Fibroblast of gingiva (primary cell): ENCODE results near the gene EIF3A.
"Not testable (repeated sequence)": the region's sequence is repeated elsewhere in the genome, so short reads cannot be mapped to it uniquely, and the experiment has no call there.

Experiments
- DNase-seq: peaks from one replicate; pipeline ENCODE4 v3.0.0-alpha.2; 2011; ENCODE audit warnings: low read depth

Gene EIF3A

GRCh38 chr10:119101366-119102098, 20.9 kb upstream of the EIF3A start:
- DNase-seq, result no peak

DNA sequence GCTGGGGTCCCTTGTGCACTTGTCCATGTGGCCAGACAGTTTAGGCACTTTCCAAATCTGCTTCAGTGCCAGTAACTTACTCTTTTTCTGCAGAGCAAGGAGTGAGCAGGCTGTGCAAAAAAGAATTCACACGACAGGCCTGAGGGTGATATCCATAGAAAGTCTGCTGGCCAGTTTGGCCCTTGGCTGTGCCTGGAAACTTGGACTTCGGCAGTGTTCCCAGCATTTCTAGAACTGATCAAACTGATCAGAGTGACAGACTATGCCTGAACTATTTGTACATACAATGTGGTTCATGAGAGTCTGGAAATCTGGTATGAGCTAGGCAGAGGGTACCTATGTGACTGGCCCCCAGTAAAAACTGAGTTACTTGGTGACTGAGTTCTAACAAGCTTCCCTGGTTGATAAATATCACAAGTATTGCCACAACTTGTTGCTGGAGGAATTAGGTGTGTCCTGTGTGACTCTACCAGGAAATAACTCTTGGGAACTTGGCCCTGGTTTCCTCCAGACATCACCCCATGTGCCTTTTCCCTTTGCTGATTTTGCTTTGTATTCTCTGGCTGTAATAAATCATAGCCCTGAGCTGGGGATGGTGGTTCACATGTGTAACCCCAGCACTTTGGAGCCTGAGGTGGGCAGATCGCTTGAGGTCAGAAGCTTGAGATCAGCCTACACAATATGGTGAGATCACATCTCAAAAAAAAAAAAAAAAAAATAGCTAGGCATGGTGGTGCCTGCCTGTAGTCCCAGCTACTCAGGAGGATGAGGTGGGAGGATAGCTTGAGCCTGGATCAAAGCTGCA, 20.0 kb upstream of the EIF3A start:
- no peak for DNase-seq

DNA sequence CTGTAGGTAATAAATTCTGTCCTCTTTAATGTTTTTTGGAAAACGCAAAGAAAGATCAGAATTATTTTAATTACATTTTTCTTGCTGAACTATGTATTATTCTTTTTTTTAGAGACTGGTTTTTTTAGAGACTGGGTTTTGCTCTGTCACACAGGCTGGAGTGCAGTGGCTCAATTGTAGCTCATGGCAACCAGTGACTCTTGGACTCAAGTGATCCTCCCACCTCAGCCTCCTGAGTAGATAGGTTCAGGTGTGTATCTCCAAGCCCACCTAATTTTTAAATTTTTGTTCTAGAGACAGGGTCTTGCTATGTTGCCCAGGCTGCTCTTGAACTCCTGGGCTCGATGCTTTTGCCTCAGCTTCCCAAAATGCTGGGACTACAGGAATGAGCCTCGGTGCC, 18.0 kb upstream of the EIF3A start:
- no peak for DNase-seq

- not testable (repeated sequence) for DNase-seq
Observed at GRCh38 chr10:119096641-119097415, 16.2 kb upstream of the EIF3A start.

GRCh38 chr10:119095640-119096039, 15.0 kb upstream of the EIF3A start:
- DNase-seq, result no peak

GRCh38 chr10:119090968-119091367, 10.4 kb upstream of the EIF3A start:
- DNase-seq, result no peak

DNA sequence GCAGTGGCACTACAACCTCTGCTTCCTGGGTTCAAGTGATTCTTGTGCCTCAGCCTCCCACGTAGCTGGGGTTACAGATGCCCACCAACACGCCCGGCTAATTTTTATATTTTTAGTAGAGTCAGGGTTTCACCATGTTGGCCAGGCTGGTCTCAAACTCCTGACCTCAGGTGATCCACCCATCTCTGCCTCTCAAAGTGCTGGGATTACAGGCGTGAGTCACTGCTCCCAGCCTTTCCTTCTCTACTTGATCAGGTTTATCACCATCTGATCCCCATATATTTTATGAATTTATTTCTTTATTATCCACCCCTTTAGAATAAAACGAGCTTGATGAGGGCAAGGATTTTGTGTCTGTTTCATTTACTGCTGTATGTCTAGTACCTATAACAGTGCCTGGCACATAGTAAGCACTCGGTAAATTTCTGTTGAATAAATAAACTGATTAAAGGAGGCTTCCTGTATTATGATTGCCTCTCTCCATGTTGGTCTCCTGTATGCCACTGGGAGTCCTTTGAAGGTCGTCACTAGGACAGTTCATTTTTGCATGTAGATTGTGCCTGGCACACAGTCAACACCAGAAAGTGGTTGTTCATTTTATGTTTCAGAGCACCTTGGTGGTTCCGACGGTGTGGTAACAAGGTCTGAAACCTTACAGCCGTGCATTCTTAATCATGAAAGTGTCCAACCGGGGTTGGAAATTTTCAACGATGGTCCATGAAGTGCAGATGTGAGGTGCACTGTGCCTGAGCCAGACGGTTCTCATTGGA, 9.6 kb upstream of the EIF3A start:
- DNase-seq, result no peak

- no peak for DNase-seq
Observed at GRCh38 chr10:119087271-119087882, 6.8 kb upstream of the EIF3A start.

DNA sequence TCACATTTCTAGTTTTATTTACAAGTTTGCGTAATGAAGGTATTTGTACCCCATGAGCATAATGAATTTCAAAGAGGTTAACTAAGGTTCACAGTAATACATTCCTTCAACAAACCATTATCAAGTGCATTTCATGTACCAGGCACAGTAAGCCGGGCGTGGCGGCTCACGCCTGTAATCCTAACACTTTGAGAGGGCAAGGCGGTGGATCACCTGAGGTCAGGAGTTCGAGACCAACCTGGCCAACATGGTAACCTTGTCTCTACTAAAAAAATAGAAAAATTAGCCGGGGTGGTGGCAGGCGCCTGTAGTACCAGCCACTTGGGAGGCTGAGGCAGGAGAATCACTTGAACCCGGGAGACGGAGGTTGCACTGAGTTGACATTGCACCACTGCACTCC, 4.3 kb upstream of the EIF3A start:
- DNase-seq, result no peak

DNA sequence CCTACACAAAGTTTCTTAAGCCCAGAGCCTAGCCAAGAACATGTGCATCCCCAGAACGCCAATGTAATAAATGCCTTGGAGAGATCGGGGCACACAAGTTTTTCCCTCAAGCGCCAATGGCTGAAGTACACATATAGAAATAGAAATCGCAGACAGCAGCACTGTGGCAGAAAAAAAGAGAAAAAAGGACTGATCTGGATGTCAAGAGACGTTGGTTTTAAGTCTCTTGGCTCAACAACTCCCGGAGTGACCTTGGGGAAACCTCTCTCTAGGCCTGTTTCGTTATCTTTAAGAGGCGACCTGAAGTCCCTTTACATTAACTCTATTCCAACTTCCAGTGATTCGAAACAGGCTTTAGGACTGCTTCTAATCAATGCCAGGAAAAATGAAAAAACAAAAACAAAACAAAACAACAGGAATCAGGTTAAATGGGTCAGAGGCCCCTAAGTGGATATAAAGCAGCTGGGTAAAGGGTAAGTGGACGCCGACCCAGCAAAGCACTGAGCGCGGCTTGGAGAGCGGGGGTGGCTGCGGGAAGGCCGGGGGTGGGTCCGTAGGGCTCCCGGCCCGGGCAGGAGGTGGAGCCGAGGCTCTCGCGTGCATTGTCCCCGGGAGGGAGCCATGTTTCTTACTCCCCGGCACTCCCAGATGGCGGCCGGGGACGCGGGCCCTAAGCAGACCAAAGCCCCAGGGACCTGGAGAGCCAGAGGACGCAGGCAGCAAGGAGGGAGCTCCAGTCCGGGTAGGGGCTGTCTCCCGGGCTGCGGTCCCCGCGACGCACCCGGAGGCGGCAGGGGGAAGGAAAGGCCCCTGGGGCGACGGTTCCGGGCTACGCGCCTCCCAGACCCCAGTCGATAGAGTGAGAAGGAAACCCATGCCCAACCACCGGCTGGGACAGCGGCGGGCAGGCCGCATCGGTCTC, 757 bp downstream of the EIF3A start:
- peak; percentile 79 for DNase-seq

GRCh38 chr10:119078422-119079179, 2.0 kb downstream of the EIF3A start:
- DNase-seq, result no peak

DNA sequence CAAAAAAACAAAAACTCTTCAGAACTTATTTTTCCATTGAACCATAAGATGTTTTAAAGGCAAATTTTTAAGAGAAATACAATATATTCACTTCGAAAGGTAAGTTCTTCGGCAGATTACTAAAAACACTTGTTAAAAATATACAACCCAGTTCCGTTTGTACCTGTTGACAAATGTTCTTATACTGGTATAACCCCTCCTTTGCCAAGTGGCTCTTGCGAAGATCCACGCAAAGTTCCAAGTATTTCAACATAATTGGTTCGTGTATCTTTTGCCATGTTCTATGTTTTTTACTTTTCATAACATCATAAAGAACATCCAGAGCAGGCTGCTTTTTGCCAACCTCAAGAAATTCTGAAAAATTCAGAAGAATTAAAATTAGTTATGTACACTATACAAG, 7.0 kb downstream of the EIF3A start:
- DNase-seq, result peak; percentile 14

- DNase-seq, result no peak
Observed at GRCh38 chr10:119070395-119071165, 10.0 kb downstream of the EIF3A start.

GRCh38 chr10:119061926-119062325, 18.7 kb downstream of the EIF3A start:
- DNase-seq, result no peak

DNA sequence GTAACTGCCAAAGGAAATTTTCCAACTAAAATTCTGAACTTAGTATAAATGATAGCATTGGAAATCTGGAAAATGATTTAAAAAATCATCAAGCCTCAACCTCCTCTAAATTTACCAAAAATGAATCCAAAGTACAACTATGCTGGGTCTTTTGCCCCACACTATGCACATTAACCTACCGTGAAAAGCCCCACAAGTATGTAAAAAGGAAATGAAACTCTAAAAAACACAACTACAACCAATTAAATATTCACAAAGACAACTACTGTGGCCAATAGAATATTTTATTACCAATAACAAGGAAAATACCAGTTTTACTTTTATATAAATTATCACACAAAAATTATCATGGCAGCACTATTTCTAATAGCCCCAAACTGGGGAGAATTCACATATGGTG, 19.3 kb downstream of the EIF3A start:
- DNase-seq, result no peak

GRCh38 chr10:119060107-119060506, 20.5 kb downstream of the EIF3A start:
- DNase-seq, result no peak

- no peak for DNase-seq
Observed at GRCh38 chr10:119059557-119059956, 21.1 kb downstream of the EIF3A start.

DNA sequence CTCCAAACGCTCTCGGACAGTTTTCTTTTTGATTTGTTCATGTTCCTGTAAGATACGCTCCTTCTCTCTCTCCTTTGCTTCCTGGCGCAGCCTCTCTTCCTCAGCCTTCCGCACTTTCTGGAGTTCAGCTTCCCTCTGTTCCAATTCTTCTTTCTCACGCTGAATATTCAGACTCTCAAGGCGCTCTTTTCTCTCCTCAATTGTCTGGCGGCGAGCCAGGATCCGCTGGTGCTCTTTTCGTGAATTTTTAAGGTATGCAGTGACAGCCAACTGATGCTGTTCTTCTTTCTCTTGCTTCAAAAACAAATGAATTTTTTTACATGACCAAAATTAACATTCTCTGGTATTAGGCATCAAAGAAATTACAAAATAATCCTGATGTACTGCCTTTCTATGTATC, 22.6 kb downstream of the EIF3A start:
- no peak for DNase-seq

GRCh38 chr10:119055472-119055871, 25.1 kb downstream of the EIF3A start:
- no peak for DNase-seq
